HUES64 (cell line): ENCODE measurements around the gene TCF7L2.

Source experiments
- H3K27ac ChIP-seq: 2 replicates; pipeline ENCODE4 v1.7.0; 2013; ENCODE audit warnings: low read depth, low read length, inconsistent platforms
- H3K27me3 ChIP-seq: 2 replicates; pipeline ENCODE4 v1.6.1; 2013; ENCODE audit warnings: mild to moderate bottlenecking, low read length; ENCODE audit not compliant: insufficient read depth
- H3K36me3 ChIP-seq: 2 replicates; pipeline ENCODE4 v1.6.1; 2013; ENCODE audit warnings: mild to moderate bottlenecking, low read length; ENCODE audit not compliant: insufficient read depth
- H3K4me1 ChIP-seq: 2 replicates; pipeline ENCODE4 v1.6.1; 2013; ENCODE audit warnings: mild to moderate bottlenecking, low read length, moderate library complexity; ENCODE audit not compliant: insufficient read depth
- H3K4me3 ChIP-seq: 2 replicates; pipeline ENCODE4 v1.5.1; 2013; ENCODE audit warnings: mild to moderate bottlenecking, low read length, moderate library complexity
- H3K9ac ChIP-seq: 2 replicates; pipeline ENCODE4 v1.6.1; 2013; ENCODE audit warnings: mild to moderate bottlenecking, low read depth, low read length
- H3K9me3 ChIP-seq: 2 replicates; pipeline ENCODE4 v1.6.1; 2013; ENCODE audit warnings: low read depth, low read length; ENCODE audit not compliant: insufficient read depth
- WGBS: fragments of 150-250, 120-280 bp; methylation state at CpG from one replicate; pipeline ENCODE4 v1.1.7; 2013; ENCODE audit warnings: missing lambda C conversion rate; 5-methylcytosine and 5-hydroxymethylcytosine counted together

TCF7L2 gene

GRCh38 chr10:113119801-113120200 lies 169.8 kb downstream of the TCF7L2 start:
- H3K27me3 ChIP-seq: no peaks in the 10 kb centered on the region
- H3K4me1 ChIP-seq: peaks cover 64% of the 10 kb centered on the region
- H3K9me3 ChIP-seq: no peaks in the 10 kb centered on the region
- no peaks in the 10 kb centered on the region for H3K36me3 ChIP-seq
- H3K4me3 ChIP-seq: no peak overlapping the region
- no peak overlapping the region for H3K9ac ChIP-seq
- no peak overlapping the region for H3K27ac ChIP-seq
- WGBS: 95% methylated on average over 14 of the region's 14 CpGs

GRCh38 chr10:113121153-113121552 lies 171.1 kb downstream of the TCF7L2 start:
- Histone ChIP-seq H3K4me1 (peaks cover 78% of the 10 kb centered on the region), H3K4me3 (no peak overlapping the region), H3K9ac (no peak overlapping the region), H3K36me3 (no peaks in the 10 kb centered on the region), H3K27me3 (0 out of 2 replicates have a peak, but pooled peaks cover 5% of the 10 kb centered on the region), H3K27ac (no peak overlapping the region; the same call in 1 of the 2 replicates), H3K9me3 (no peaks in the 10 kb centered on the region)
- 41% methylated on average over 7 of the region's 7 CpGs for WGBS

- no peak overlapping the region for H3K4me3 ChIP-seq
- 90% methylated on average over 9 of the region's 9 CpGs for WGBS
- no peaks in the 10 kb centered on the region for H3K9me3 ChIP-seq
- H3K4me1 ChIP-seq: peaks cover 79% of the 10 kb centered on the region
- H3K27me3 ChIP-seq: 0 out of 2 replicates have a peak, but pooled peaks cover 5% of the 10 kb centered on the region
- no peaks in the 10 kb centered on the region for H3K36me3 ChIP-seq
- H3K27ac ChIP-seq: no peak overlapping the region
- no peak overlapping the region for H3K9ac ChIP-seq
Observed at GRCh38 chr10:113122947-113123346, 172.9 kb downstream of the TCF7L2 start.

- WGBS: 88% methylated on average over 11 of the region's 11 CpGs
- no peak overlapping the region for H3K4me3 ChIP-seq
- H3K27me3 ChIP-seq: 0 out of 2 replicates have a peak, but pooled peaks cover 5% of the 10 kb centered on the region
- no peaks in the 10 kb centered on the region for H3K9me3 ChIP-seq
- no peak overlapping the region for H3K27ac ChIP-seq
- no peaks in the 10 kb centered on the region for H3K36me3 ChIP-seq
- H3K4me1 ChIP-seq: peaks cover 84% of the 10 kb centered on the region
- H3K9ac ChIP-seq: no peak overlapping the region
Observed at GRCh38 chr10:113124724-113125123, 174.7 kb downstream of the TCF7L2 start.

GRCh38 chr10:113125612-113126011 lies 175.6 kb downstream of the TCF7L2 start:
- peak overlapping the region; percentile 41 for H3K4me3 ChIP-seq
- WGBS: 70% methylated on average over 6 of the region's 6 CpGs

GRCh38 chr10:113126229-113127201 lies 176.5 kb downstream of the TCF7L2 start:
- Histone ChIP-seq H3K27ac (no peak overlapping the region), H3K9me3 (no peaks in the 10 kb centered on the region), H3K4me3 (peak overlapping the region; percentile 41), H3K27me3 (0 out of 2 replicates have a peak, but pooled peaks cover 5% of the 10 kb centered on the region), H3K4me1 (peaks cover 80% of the 10 kb centered on the region), H3K9ac (no peak overlapping the region), H3K36me3 (no peaks in the 10 kb centered on the region)
- 3% methylated on average over 51 of the region's 53 CpGs for WGBS

More at GRCh38 chr10:113125612-113126011, 175.6 kb downstream of the TCF7L2 start:
- 0 out of 2 replicates have a peak, but pooled peaks cover 5% of the 10 kb centered on the region for H3K27me3 ChIP-seq
- no peak overlapping the region for H3K9ac ChIP-seq
- no peaks in the 10 kb centered on the region for H3K9me3 ChIP-seq
- H3K4me1 ChIP-seq: peaks cover 83% of the 10 kb centered on the region
- no peaks in the 10 kb centered on the region for H3K36me3 ChIP-seq
- H3K27ac ChIP-seq: no peak overlapping the region

GRCh38 chr10:113127261-113127900 lies 177.3 kb downstream of the TCF7L2 start:
- H3K4me1 ChIP-seq: peaks cover 87% of the 10 kb centered on the region
- H3K9ac ChIP-seq: no peak overlapping the region
- H3K9me3 ChIP-seq: no peaks in the 10 kb centered on the region
- no peaks in the 10 kb centered on the region for H3K36me3 ChIP-seq
- 8% methylated on average over 10 of the region's 11 CpGs for WGBS
- H3K27ac ChIP-seq: no peak overlapping the region
- H3K4me3 ChIP-seq: peak overlapping the region; percentile 41
- 0 out of 2 replicates have a peak, but pooled peaks cover 5% of the 10 kb centered on the region for H3K27me3 ChIP-seq

GRCh38 chr10:113127901-113128283 lies 177.8 kb downstream of the TCF7L2 start:
- H3K4me3 ChIP-seq: peak overlapping the region; percentile 41; the same call in 1 of the 2 replicates
- H3K9ac ChIP-seq: no peak overlapping the region
- 0 out of 2 replicates have a peak, but pooled peaks cover 5% of the 10 kb centered on the region for H3K27me3 ChIP-seq
- WGBS: 21% methylated on average over 6 of the region's 6 CpGs
- peaks cover 88% of the 10 kb centered on the region for H3K4me1 ChIP-seq
- no peaks in the 10 kb centered on the region for H3K9me3 ChIP-seq
- no peak overlapping the region for H3K27ac ChIP-seq
- H3K36me3 ChIP-seq: no peaks in the 10 kb centered on the region

- 0 out of 2 replicates have a peak overlapping the region, but pooled peaks have one; percentile 26 for H3K9ac ChIP-seq
- H3K27me3 ChIP-seq: 0 out of 2 replicates have a peak, but pooled peaks cover 5% of the 10 kb centered on the region
- WGBS: 17% methylated on average over 11 of the region's 11 CpGs
- peaks cover 88% of the 10 kb centered on the region for H3K4me1 ChIP-seq
- peak overlapping the region; percentile 11; the same call in 1 of the 2 replicates for H3K27ac ChIP-seq
- no peaks in the 10 kb centered on the region for H3K36me3 ChIP-seq
- peak overlapping the region; percentile 25 for H3K4me3 ChIP-seq
- no peaks in the 10 kb centered on the region for H3K9me3 ChIP-seq
Observed at GRCh38 chr10:113128450-113129070, 178.5 kb downstream of the TCF7L2 start.

GRCh38 chr10:113129117-113129516 lies 179.1 kb downstream of the TCF7L2 start:
- H3K4me1 ChIP-seq: peaks cover 90% of the 10 kb centered on the region
- 0 out of 2 replicates have a peak, but pooled peaks cover 5% of the 10 kb centered on the region for H3K27me3 ChIP-seq
- peak overlapping the region; percentile 25 for H3K4me3 ChIP-seq
- H3K27ac ChIP-seq: peak overlapping the region; percentile 11; the same call in 1 of the 2 replicates
- no peaks in the 10 kb centered on the region for H3K9me3 ChIP-seq
- 20% methylated on average over 5 of the region's 7 CpGs for WGBS
- H3K36me3 ChIP-seq: no peaks in the 10 kb centered on the region
- H3K9ac ChIP-seq: no peak overlapping the region
